PFSK-1 (cell line): ENCODE results near the gene ZNF341.

Source experiments
- FOXP2 ChIP-seq: optimal IDR thresholded peaks from 2 replicates; pipeline ENCODE3; 2011; ENCODE audit warnings: borderline replicate concordance, control low read depth, inconsistent platforms; ENCODE audit not compliant: insufficient read depth; ENCODE audit errors: extremely low read length, extremely low read depth
- POLR2AphosphoS5 ChIP-seq: IDR thresholded peaks from 2 replicates; pipeline ENCODE4 v1.6.1; 2012; ENCODE audit warnings: low read depth, mild to moderate bottlenecking, control low read depth, low read length, moderate library complexity
- SIN3A ChIP-seq: IDR thresholded peaks from 2 replicates; pipeline ENCODE4 v1.6.1; 2012; ENCODE audit warnings: mild to moderate bottlenecking, low read length, moderate library complexity, borderline replicate concordance; ENCODE audit not compliant: insufficient read depth
- TAF1 ChIP-seq: IDR thresholded peaks from 2 replicates; pipeline ENCODE4 v1.6.1; 2012; ENCODE audit warnings: low read length, control low read depth, borderline replicate concordance; ENCODE audit not compliant: insufficient read depth
- TF ChIP-seq, protein P1 (sequence below), 2 experiments: IDR thresholded peaks; 2 replicates each; pipeline versions ENCODE4 v1.6.1 to v1.8.0; 2011 to 2012; ENCODE audit warnings: low read depth in 2 of 2, low read length in 2 of 2, control low read depth in 1 of 2, inconsistent platforms in 1 of 2, mild to moderate bottlenecking in 1 of 2, moderate library complexity in 1 of 2; ENCODE audit not compliant: insufficient read depth in 1 of 2

ZNF341 gene

DNA sequence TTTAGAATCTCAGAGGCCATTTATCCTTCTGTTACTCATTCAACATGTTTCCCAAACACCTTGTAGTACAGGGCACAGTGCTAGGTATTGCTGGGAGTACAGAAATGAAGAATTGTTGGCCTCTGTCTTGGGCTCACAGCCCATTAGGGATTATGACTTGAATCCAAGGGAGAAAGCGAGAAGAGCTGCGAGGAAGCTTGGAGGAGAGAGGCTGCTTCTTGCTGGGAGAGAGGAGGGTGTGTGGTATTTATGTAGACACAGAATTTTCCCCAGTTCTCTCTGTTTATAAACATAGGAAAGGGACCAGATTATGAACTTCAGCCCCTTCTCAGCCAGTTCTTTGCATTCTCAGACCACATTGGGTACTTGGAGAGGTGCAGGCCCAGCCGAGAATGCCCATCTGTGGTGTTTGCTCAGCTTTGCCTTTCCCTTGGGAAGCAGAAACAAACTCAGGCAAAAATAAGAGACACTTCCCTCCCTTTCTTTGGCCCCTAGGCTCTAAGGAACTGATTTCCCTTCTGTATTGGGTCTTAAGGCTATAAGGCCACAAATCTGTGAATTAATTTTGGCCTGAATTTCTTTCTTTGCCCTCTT lies 97.3 kb downstream of the ZNF341 start:
- no peak for TF ChIP-seq POLR2AphosphoS5
- no peak for TF ChIP-seq TAF1
- TF ChIP-seq, protein P1, sequence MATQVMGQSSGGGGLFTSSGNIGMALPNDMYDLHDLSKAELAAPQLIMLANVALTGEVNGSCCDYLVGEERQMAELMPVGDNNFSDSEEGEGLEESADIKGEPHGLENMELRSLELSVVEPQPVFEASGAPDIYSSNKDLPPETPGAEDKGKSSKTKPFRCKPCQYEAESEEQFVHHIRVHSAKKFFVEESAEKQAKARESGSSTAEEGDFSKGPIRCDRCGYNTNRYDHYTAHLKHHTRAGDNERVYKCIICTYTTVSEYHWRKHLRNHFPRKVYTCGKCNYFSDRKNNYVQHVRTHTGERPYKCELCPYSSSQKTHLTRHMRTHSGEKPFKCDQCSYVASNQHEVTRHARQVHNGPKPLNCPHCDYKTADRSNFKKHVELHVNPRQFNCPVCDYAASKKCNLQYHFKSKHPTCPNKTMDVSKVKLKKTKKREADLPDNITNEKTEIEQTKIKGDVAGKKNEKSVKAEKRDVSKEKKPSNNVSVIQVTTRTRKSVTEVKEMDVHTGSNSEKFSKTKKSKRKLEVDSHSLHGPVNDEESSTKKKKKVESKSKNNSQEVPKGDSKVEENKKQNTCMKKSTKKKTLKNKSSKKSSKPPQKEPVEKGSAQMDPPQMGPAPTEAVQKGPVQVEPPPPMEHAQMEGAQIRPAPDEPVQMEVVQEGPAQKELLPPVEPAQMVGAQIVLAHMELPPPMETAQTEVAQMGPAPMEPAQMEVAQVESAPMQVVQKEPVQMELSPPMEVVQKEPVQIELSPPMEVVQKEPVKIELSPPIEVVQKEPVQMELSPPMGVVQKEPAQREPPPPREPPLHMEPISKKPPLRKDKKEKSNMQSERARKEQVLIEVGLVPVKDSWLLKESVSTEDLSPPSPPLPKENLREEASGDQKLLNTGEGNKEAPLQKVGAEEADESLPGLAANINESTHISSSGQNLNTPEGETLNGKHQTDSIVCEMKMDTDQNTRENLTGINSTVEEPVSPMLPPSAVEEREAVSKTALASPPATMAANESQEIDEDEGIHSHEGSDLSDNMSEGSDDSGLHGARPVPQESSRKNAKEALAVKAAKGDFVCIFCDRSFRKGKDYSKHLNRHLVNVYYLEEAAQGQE (IDR thresholded peaks at IDR 0.05; ENCODE audit: insufficient read depth in 1 of 2, low read depth in 2 of 2, low read length in 2 of 2), result no peak
- TF ChIP-seq SIN3A, result no peak
- TF ChIP-seq FOXP2, result no peak

GRCh38 chr20:33829636-33830035 lies 97.8 kb downstream of the ZNF341 start:
- TF ChIP-seq TAF1 (no peak), SIN3A (no peak), FOXP2 (no peak), POLR2AphosphoS5 (no peak)
- TF ChIP-seq, protein P1 (IDR thresholded peaks at IDR 0.05; ENCODE audit: insufficient read depth in 1 of 2, low read depth in 2 of 2, low read length in 2 of 2), result no peak

DNA sequence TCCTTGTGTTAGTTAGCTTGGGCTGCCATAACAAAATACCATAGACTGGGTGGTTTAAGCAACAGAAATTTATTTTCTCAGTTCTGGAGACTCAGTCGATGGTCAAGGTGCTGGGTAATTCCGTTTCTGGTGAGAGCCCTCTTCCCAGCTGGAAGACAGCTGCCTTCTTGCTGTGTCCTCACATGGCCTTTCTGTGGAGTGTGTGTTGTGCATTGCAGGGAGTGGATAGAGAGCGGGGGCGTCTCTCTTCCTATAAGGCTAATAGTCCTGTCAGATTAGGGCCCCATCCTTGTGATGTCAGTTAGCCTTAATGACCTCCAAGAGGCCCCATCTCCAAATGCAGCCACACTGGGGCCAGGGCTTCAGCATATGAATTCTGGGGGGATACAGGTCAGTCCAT lies 98.6 kb downstream of the ZNF341 start:
- no peak for TF ChIP-seq POLR2AphosphoS5
- TF ChIP-seq FOXP2, result no peak
- TF ChIP-seq, protein P1 (IDR thresholded peaks at IDR 0.05; ENCODE audit: insufficient read depth in 1 of 2, low read depth in 2 of 2, low read length in 2 of 2), result no peak
- TF ChIP-seq TAF1, result no peak
- no peak for TF ChIP-seq SIN3A

GRCh38 chr20:33832103-33832804 lies 100.5 kb downstream of the ZNF341 start:
- TF ChIP-seq FOXP2 (no peak), POLR2AphosphoS5 (no peak), TAF1 (no peak), SIN3A (no peak)
- TF ChIP-seq, protein P1 (IDR thresholded peaks at IDR 0.05; ENCODE audit: insufficient read depth in 1 of 2, low read depth in 2 of 2, low read length in 2 of 2), result no peak
